RWPE2 (cell line): ENCODE results near the gene ARFGEF2.

Experiments
- ATAC-seq: fragments of 200-7000 bp; cut with Tn5 transposase; 3 replicates; pipeline ENCODE4 v1.9.1; 2021; ENCODE audit warnings: low read depth
- DNase-seq: peaks from one replicate; pipeline ENCODE4 v3.0.0-alpha.2; 2020; ENCODE audit warnings: low spot score
- H3K27ac ChIP-seq: fragments of 450-650 bp; 2 replicates; pipeline ENCODE4 v1.5.1; 2017; ENCODE audit warnings: mild to moderate bottlenecking; ENCODE audit not compliant: poor library complexity, severe bottlenecking
- H3K27me3 ChIP-seq: fragments of 250-450 bp; sonication (Bioruptor Pico); 2 replicates; pipeline ENCODE4 v1.5.1; 2021; ENCODE audit warnings: mild to moderate bottlenecking, moderate library complexity; ENCODE audit not compliant: insufficient read depth, poor library complexity, severe bottlenecking
- H3K36me3 ChIP-seq: fragments of 250-450 bp; sonication (Bioruptor Pico); 2 replicates; pipeline ENCODE4 v1.5.1; 2020; ENCODE audit warnings: low read depth, mild to moderate bottlenecking, moderate library complexity
- H3K4me1 ChIP-seq: fragments of 250-450 bp; sonication (Bioruptor Pico); 2 replicates; pipeline ENCODE4 v1.5.1; 2021; ENCODE audit warnings: mild to moderate bottlenecking, moderate library complexity; ENCODE audit not compliant: insufficient read depth, poor library complexity, severe bottlenecking
- H3K4me3 ChIP-seq: fragments of 250-450 bp; sonication (Bioruptor Pico); 2 replicates; pipeline ENCODE4 v1.5.1; 2021; ENCODE audit warnings: mild to moderate bottlenecking, moderate library complexity; ENCODE audit not compliant: severe bottlenecking
- H3K9me3 ChIP-seq: fragments of 250-450 bp; sonication (Bioruptor Pico); 2 replicates; pipeline ENCODE4 v1.5.1; 2021; ENCODE audit warnings: mild to moderate bottlenecking, moderate library complexity; ENCODE audit not compliant: severe bottlenecking
- TF ChIP-seq, protein P1 (sequence below): fragments of 450-650 bp; IDR thresholded peaks from one replicate; pipeline ENCODE4 v1.5.1; 2017; ENCODE audit warnings: mild to moderate bottlenecking, moderate library complexity; ENCODE audit not compliant: poor library complexity, severe bottlenecking

The ARFGEF2 gene

GRCh38 chr20:48957053-48957481 is 35.6 kb downstream of the ARFGEF2 start:
- ATAC-seq (no peak), DNase-seq (no peak)
- Histone ChIP-seq H3K4me3 (no peak overlapping the region), H3K27me3 (no peaks in the 10 kb centered on the region), H3K4me1 (peaks cover 8% of the 10 kb centered on the region), H3K27ac (no peak overlapping the region), H3K36me3 (peaks cover 90% of the 10 kb centered on the region), H3K9me3 (no peaks in the 10 kb centered on the region)
- TF ChIP-seq, protein P1, sequence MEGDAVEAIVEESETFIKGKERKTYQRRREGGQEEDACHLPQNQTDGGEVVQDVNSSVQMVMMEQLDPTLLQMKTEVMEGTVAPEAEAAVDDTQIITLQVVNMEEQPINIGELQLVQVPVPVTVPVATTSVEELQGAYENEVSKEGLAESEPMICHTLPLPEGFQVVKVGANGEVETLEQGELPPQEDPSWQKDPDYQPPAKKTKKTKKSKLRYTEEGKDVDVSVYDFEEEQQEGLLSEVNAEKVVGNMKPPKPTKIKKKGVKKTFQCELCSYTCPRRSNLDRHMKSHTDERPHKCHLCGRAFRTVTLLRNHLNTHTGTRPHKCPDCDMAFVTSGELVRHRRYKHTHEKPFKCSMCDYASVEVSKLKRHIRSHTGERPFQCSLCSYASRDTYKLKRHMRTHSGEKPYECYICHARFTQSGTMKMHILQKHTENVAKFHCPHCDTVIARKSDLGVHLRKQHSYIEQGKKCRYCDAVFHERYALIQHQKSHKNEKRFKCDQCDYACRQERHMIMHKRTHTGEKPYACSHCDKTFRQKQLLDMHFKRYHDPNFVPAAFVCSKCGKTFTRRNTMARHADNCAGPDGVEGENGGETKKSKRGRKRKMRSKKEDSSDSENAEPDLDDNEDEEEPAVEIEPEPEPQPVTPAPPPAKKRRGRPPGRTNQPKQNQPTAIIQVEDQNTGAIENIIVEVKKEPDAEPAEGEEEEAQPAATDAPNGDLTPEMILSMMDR, result no peak

DNA sequence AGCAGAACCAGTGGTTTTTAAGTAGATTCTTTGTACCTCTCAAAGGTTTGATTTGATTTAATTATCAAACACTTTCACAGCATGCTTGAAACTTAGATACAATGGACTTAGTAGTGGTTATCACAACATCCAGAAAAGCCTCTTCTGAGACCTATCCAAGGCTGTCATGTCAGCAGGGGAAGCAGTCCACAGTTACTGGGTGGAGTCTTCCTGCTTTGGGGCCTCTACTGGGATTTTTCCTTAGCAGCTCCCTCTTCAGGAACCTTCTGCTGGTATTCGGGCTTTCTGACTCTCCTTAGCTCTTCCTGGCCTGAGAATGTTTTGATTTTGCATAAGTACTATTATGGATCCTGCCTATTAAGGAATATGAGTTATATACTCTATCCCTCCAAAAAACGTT is 36.0 kb downstream of the ARFGEF2 start:
- DNase-seq (no peak), ATAC-seq (no peak)
- Histone ChIP-seq H3K36me3 (peaks cover 90% of the 10 kb centered on the region), H3K4me1 (peaks cover 8% of the 10 kb centered on the region), H3K4me3 (no peak overlapping the region), H3K9me3 (no peaks in the 10 kb centered on the region), H3K27ac (no peak overlapping the region), H3K27me3 (no peaks in the 10 kb centered on the region)
- TF ChIP-seq, protein P1, result no peak

DNA sequence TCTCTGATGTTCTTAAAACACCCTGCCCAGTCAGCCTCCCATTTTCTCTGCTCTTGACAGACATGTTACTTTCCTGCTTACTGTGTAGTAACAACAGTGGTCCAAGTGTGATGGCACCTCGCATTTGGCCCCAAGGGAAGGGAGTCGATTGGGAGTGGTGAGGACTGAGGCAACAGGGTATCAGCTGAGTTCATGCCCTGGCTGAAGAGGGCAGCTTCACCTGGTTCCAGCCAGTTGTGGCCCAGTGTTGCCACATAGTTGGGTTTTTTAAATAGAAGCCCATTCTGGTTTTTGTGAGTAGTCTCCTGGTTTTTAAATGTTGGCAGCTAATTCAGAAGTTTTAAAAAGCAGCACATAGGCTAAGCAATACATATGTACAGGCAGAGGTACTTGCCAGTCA is 37.2 kb downstream of the ARFGEF2 start:
- DNase-seq, result no peak
- no peaks in the 10 kb centered on the region for H3K27me3 ChIP-seq
- H3K9me3 ChIP-seq, result no peaks in the 10 kb centered on the region
- H3K27ac ChIP-seq, result no peak overlapping the region
- H3K36me3 ChIP-seq, result peaks cover 87% of the 10 kb centered on the region
- no peak overlapping the region for H3K4me3 ChIP-seq
- no peak for ATAC-seq
- TF ChIP-seq, protein P1, result no peak
- H3K4me1 ChIP-seq, result peaks cover 8% of the 10 kb centered on the region

DNA sequence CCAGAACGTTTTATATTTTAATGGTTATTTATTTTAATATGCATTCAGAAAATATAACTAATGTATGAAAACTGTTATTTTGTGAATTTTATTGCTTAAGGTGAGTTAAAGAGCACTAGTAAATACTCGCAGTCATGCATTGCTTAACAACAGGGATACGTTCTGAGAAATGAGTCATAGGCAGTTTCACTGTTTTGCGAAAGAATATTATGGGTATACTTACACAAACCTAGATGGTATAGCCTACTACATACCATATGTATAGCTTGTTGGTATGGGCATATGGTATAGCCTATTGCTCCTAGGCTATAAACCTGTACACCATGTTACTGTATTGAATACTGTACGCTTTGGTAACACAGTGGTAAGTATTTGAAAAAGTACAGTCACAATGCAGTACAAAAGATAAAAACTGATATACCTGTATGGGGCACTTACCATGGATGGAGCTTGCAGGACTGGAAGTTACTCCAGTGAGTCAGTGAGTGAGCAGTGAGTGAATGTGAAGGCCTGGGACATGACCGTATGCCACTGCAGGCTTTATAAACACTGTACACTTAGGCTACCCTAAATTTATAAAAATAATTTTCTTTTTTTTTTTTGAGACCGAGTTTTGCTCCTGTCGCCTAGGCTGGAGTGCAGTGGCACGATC is 38.5 kb downstream of the ARFGEF2 start:
- no peaks in the 10 kb centered on the region for H3K9me3 ChIP-seq
- peaks cover 11% of the 10 kb centered on the region for H3K4me1 ChIP-seq
- DNase-seq (no peak), ATAC-seq (peak; percentile 94)
- no peaks in the 10 kb centered on the region for H3K27me3 ChIP-seq
- no peak overlapping the region for H3K27ac ChIP-seq
- TF ChIP-seq, protein P1, result no peak
- H3K4me3 ChIP-seq, result no peak overlapping the region
- peaks cover 87% of the 10 kb centered on the region for H3K36me3 ChIP-seq

DNA sequence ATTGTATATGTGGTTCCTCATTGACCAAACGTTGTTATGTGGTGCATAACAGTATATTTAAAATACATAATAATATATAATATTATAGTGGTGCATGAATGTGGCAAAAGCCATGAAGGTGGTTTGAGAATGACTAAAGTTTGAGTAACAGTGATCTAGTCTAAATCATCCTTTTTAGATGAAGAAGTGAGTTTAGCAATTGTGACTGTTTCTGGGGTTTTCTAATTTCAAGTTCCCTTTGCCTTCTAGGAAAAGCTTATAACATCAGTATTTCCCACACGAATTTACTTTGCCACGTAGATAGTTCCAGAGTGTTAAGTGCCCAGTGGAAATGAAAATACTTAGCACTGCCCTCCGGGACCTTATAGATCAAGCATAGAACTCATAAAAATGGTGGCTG is 40.9 kb downstream of the ARFGEF2 start:
- H3K9me3 ChIP-seq, result no peaks in the 10 kb centered on the region
- ATAC-seq (no peak), DNase-seq (no peak)
- H3K27me3 ChIP-seq, result no peaks in the 10 kb centered on the region
- peaks cover 87% of the 10 kb centered on the region for H3K36me3 ChIP-seq
- peaks cover 16% of the 10 kb centered on the region for H3K4me1 ChIP-seq
- no peak overlapping the region for H3K27ac ChIP-seq
- TF ChIP-seq, protein P1, result no peak
- H3K4me3 ChIP-seq, result no peak overlapping the region
